Measurements from ENCODE around the gene AP1G1.
"Not testable (repeated sequence)": the region's sequence is repeated elsewhere in the genome, so short reads cannot be mapped to it uniquely, and the experiment has no call there.

AP1G1 gene

GRCh38 chr16:71794943-71795342, 13.7 kb downstream of the AP1G1 start:
- Histone ChIP-seq H3K9me3 (ENCODE audit: control extremely low read depth in 1 of 5, control insufficient read depth in 4 of 5, insufficient read depth in 2 of 5, low read depth in 1 of 5, low read length in 4 of 5) (no peaks in the 10 kb centered on the region), H3K27me3 (replicated peaks in 2 of 5; ENCODE audit: control insufficient read depth in 4 of 5, insufficient read depth in 5 of 5, low read length in 4 of 5) (no peaks in the 10 kb centered on the region), H3K4me3 (ENCODE audit: control insufficient read depth in 1 of 7, extremely low read depth in 1 of 7, insufficient read depth in 4 of 7, low read depth in 2 of 7, low read length in 6 of 7) (no peak overlapping the region), H3K27ac (ENCODE audit: insufficient read depth in 1 of 2, low read depth in 1 of 2, low read length in 2 of 2, poor library complexity in 1 of 2, severe bottlenecking in 2 of 2) (no peak overlapping the region), H3K36me3 (ENCODE audit: control insufficient read depth in 4 of 4, insufficient read depth in 4 of 4, low read length in 3 of 4) (peaks cover 0 to 10% (median 5%) of the 10 kb centered on the region in 4 experiments), H3K4me1 (ENCODE audit: control extremely low read depth in 1 of 4, control insufficient read depth in 4 of 4, insufficient read depth in 4 of 4, low read length in 3 of 4) (peaks cover 5 to 26% (median 18%) of the 10 kb centered on the region in 4 experiments)
- ChIA-PET POLR2A (no interaction called here), CTCF (interaction anchor here (1.0 to 2.1 kb wide), 4 partner anchors 12 to 87 kb away, joined by 3 to 6 read pairs (median 4); partner anchors contain the start of gene AP1G1)
- WGBS (ENCODE audit: insufficient coverage), result 71% methylated on average over 1 of the region's 1 CpG
- peak in 1 of 3 donors; percentile 13 for DNase-seq

- no CpG with 5 or more reads among the region's 1 CpG for WGBS (ENCODE audit: insufficient coverage)
- Histone ChIP-seq H3K36me3 (ENCODE audit: control insufficient read depth in 4 of 4, insufficient read depth in 4 of 4, low read length in 3 of 4) (peaks cover 4 to 15% (median 7%) of the 10 kb centered on the region in 4 experiments), H3K9me3 (ENCODE audit: control extremely low read depth in 1 of 5, control insufficient read depth in 4 of 5, insufficient read depth in 2 of 5, low read depth in 1 of 5, low read length in 4 of 5) (no peaks in the 10 kb centered on the region), H3K27me3 (replicated peaks in 2 of 5; ENCODE audit: control insufficient read depth in 4 of 5, insufficient read depth in 5 of 5, low read length in 4 of 5) (no peaks in the 10 kb centered on the region), H3K27ac (ENCODE audit: insufficient read depth in 1 of 2, low read depth in 1 of 2, low read length in 2 of 2, poor library complexity in 1 of 2, severe bottlenecking in 2 of 2) (no peak overlapping the region), H3K4me1 (ENCODE audit: control extremely low read depth in 1 of 4, control insufficient read depth in 4 of 4, insufficient read depth in 4 of 4, low read length in 3 of 4) (peaks cover 5 to 26% (median 18%) of the 10 kb centered on the region in 4 experiments), H3K4me3 (ENCODE audit: control insufficient read depth in 1 of 7, extremely low read depth in 1 of 7, insufficient read depth in 4 of 7, low read depth in 2 of 7, low read length in 6 of 7) (no peak overlapping the region)
- DNase-seq, result no peak
- CTCF ChIA-PET, result interaction anchor here (1.0 to 2.1 kb wide), 3 partner anchors 9 to 28 kb away, joined by 3 to 6 read pairs (median 4); no protein-coding TSS in a partner anchor
- POLR2A ChIA-PET, result interaction anchor here (0.7 kb wide), 1 partner anchor 1390 kb away, joined by 3 read pairs; no protein-coding TSS in a partner anchor
These were observed 14.6 kb downstream of the AP1G1 start for GRCh38 chr16:71794018-71794417.

- Histone ChIP-seq H3K4me1 (ENCODE audit: control extremely low read depth in 1 of 4, control insufficient read depth in 4 of 4, insufficient read depth in 4 of 4, low read length in 3 of 4) (peaks cover 5 to 26% (median 18%) of the 10 kb centered on the region in 4 experiments), H3K27me3 (replicated peaks in 2 of 5; ENCODE audit: control insufficient read depth in 4 of 5, insufficient read depth in 5 of 5, low read length in 4 of 5) (no peaks in the 10 kb centered on the region), H3K27ac (ENCODE audit: insufficient read depth in 1 of 2, low read depth in 1 of 2, low read length in 2 of 2, poor library complexity in 1 of 2, severe bottlenecking in 2 of 2) (no peak overlapping the region), H3K4me3 (ENCODE audit: control insufficient read depth in 1 of 7, extremely low read depth in 1 of 7, insufficient read depth in 4 of 7, low read depth in 2 of 7, low read length in 6 of 7) (no peak overlapping the region), H3K9me3 (ENCODE audit: control extremely low read depth in 1 of 5, control insufficient read depth in 4 of 5, insufficient read depth in 2 of 5, low read depth in 1 of 5, low read length in 4 of 5) (no peaks in the 10 kb centered on the region), H3K36me3 (ENCODE audit: control insufficient read depth in 4 of 4, insufficient read depth in 4 of 4, low read length in 3 of 4) (peaks cover 6 to 24% (median 13%) of the 10 kb centered on the region in 4 experiments)
- POLR2A ChIA-PET, result interaction anchor here (0.7 kb wide), 1 partner anchor 141 kb away, joined by 3 read pairs; no protein-coding TSS in a partner anchor
- CTCF ChIA-PET, result no interaction called here
- DNase-seq, result peak in 1 of 3 donors; percentile 31
- WGBS (ENCODE audit: insufficient coverage), result 27% methylated on average over 3 of the region's 3 CpGs
These were observed 16.5 kb downstream of the AP1G1 start for GRCh38 chr16:71792176-71792575.

GRCh38 chr16:71790329-71790728, 18.3 kb downstream of the AP1G1 start:
- Histone ChIP-seq H3K4me1 (ENCODE audit: control extremely low read depth in 1 of 4, control insufficient read depth in 4 of 4, insufficient read depth in 4 of 4, low read length in 3 of 4) (peaks cover 4 to 16% (median 8%) of the 10 kb centered on the region in 4 experiments), H3K36me3 (ENCODE audit: control insufficient read depth in 4 of 4, insufficient read depth in 4 of 4, low read length in 3 of 4) (peaks cover 7 to 27% (median 17%) of the 10 kb centered on the region in 4 experiments)
- not testable (repeated sequence) for H3K27ac ChIP-seq (ENCODE audit: insufficient read depth in 1 of 2, low read depth in 1 of 2, low read length in 2 of 2, poor library complexity in 1 of 2, severe bottlenecking in 2 of 2); H3K9me3 ChIP-seq (ENCODE audit: control extremely low read depth in 1 of 5, control insufficient read depth in 4 of 5, insufficient read depth in 2 of 5, low read depth in 1 of 5, low read length in 4 of 5); H3K4me3 ChIP-seq (ENCODE audit: control insufficient read depth in 1 of 7, extremely low read depth in 1 of 7, insufficient read depth in 4 of 7, low read depth in 2 of 7, low read length in 6 of 7); H3K27me3 ChIP-seq (replicated peaks in 2 of 5; ENCODE audit: control insufficient read depth in 4 of 5, insufficient read depth in 5 of 5, low read length in 4 of 5); DNase-seq
- no CpG with 5 or more reads among the region's 3 CpGs for WGBS (ENCODE audit: insufficient coverage)
- CTCF ChIA-PET, result interaction anchor here (0.7 to 1.8 kb wide), 6 partner anchors 9 to 91 kb away, joined by 3 to 6 read pairs (median 4); no protein-coding TSS in a partner anchor
- POLR2A ChIA-PET, result interaction anchor here (1.2 kb wide), 1 partner anchor 85 kb away, joined by 3 read pairs; no protein-coding TSS in a partner anchor

- Histone ChIP-seq H3K27me3 (replicated peaks in 2 of 5; ENCODE audit: control insufficient read depth in 4 of 5, insufficient read depth in 5 of 5, low read length in 4 of 5) (no peaks in the 10 kb centered on the region), H3K9me3 (ENCODE audit: control extremely low read depth in 1 of 5, control insufficient read depth in 4 of 5, insufficient read depth in 2 of 5, low read depth in 1 of 5, low read length in 4 of 5) (no peaks in the 10 kb centered on the region), H3K4me1 (ENCODE audit: control extremely low read depth in 1 of 4, control insufficient read depth in 4 of 4, insufficient read depth in 4 of 4, low read length in 3 of 4) (peaks cover 0 to 11% (median 3%) of the 10 kb centered on the region in 4 experiments), H3K27ac (ENCODE audit: insufficient read depth in 1 of 2, low read depth in 1 of 2, low read length in 2 of 2, poor library complexity in 1 of 2, severe bottlenecking in 2 of 2) (no peak overlapping the region), H3K4me3 (ENCODE audit: control insufficient read depth in 1 of 7, extremely low read depth in 1 of 7, insufficient read depth in 4 of 7, low read depth in 2 of 7, low read length in 6 of 7) (no peak overlapping the region), H3K36me3 (ENCODE audit: control insufficient read depth in 4 of 4, insufficient read depth in 4 of 4, low read length in 3 of 4) (peaks cover 7 to 33% (median 19%) of the 10 kb centered on the region in 4 experiments)
- WGBS (ENCODE audit: insufficient coverage), result 100% methylated on average over 4 of the region's 8 CpGs
- POLR2A ChIA-PET, result no interaction called here
- no peak for DNase-seq
- CTCF ChIA-PET, result interaction anchor here (1.2 to 1.8 kb wide), 4 partner anchors 8 to 13 kb away, joined by 3 to 6 read pairs (median 5); no protein-coding TSS in a partner anchor
These were observed 19.5 kb downstream of the AP1G1 start for GRCh38 chr16:71789136-71789535.

GRCh38 chr16:71788578-71788977, 20.1 kb downstream of the AP1G1 start:
- DNase-seq, result no peak
- peaks cover 7 to 34% (median 21%) of the 10 kb centered on the region in 4 experiments for H3K36me3 ChIP-seq (ENCODE audit: control insufficient read depth in 4 of 4, insufficient read depth in 4 of 4, low read length in 3 of 4)
- H3K4me1 ChIP-seq (ENCODE audit: control extremely low read depth in 1 of 4, control insufficient read depth in 4 of 4, insufficient read depth in 4 of 4, low read length in 3 of 4), result peaks cover 0 to 11% (median 3%) of the 10 kb centered on the region in 4 experiments
- H3K27me3 ChIP-seq (replicated peaks in 2 of 5; ENCODE audit: control insufficient read depth in 4 of 5, insufficient read depth in 5 of 5, low read length in 4 of 5), result no peaks in the 10 kb centered on the region
- H3K4me3 ChIP-seq (ENCODE audit: control insufficient read depth in 1 of 7, extremely low read depth in 1 of 7, insufficient read depth in 4 of 7, low read depth in 2 of 7, low read length in 6 of 7), result no peak overlapping the region
- no peak overlapping the region for H3K27ac ChIP-seq (ENCODE audit: insufficient read depth in 1 of 2, low read depth in 1 of 2, low read length in 2 of 2, poor library complexity in 1 of 2, severe bottlenecking in 2 of 2)
- 100% methylated on average over 1 of the region's 2 CpGs for WGBS (ENCODE audit: insufficient coverage)
- CTCF ChIA-PET, result interaction anchor here (0.6 to 1.5 kb wide), 3 partner anchors 9 to 112 kb away, joined by 3 to 6 read pairs (median 4); no protein-coding TSS in a partner anchor
- H3K9me3 ChIP-seq (ENCODE audit: control extremely low read depth in 1 of 5, control insufficient read depth in 4 of 5, insufficient read depth in 2 of 5, low read depth in 1 of 5, low read length in 4 of 5), result no peaks in the 10 kb centered on the region
- POLR2A ChIA-PET, result no interaction called here

GRCh38 chr16:71785143-71785542, 23.5 kb downstream of the AP1G1 start:
- H3K27ac ChIP-seq (ENCODE audit: insufficient read depth in 1 of 2, low read depth in 1 of 2, low read length in 2 of 2, poor library complexity in 1 of 2, severe bottlenecking in 2 of 2); POLR2A ChIA-PET; H3K9me3 ChIP-seq (ENCODE audit: control extremely low read depth in 1 of 5, control insufficient read depth in 4 of 5, insufficient read depth in 2 of 5, low read depth in 1 of 5, low read length in 4 of 5); DNase-seq; H3K4me3 ChIP-seq (ENCODE audit: control insufficient read depth in 1 of 7, extremely low read depth in 1 of 7, insufficient read depth in 4 of 7, low read depth in 2 of 7, low read length in 6 of 7); H3K27me3 ChIP-seq (replicated peaks in 2 of 5; ENCODE audit: control insufficient read depth in 4 of 5, insufficient read depth in 5 of 5, low read length in 4 of 5); H3K4me1 ChIP-seq (ENCODE audit: control extremely low read depth in 1 of 4, control insufficient read depth in 4 of 4, insufficient read depth in 4 of 4, low read length in 3 of 4): not testable (repeated sequence)
- CTCF ChIA-PET, result interaction anchor here (1.1 kb wide), 1 partner anchor 8 kb away, joined by 4 read pairs; no protein-coding TSS in a partner anchor
- H3K36me3 ChIP-seq (ENCODE audit: control insufficient read depth in 4 of 4, insufficient read depth in 4 of 4, low read length in 3 of 4), result peaks cover 7 to 48% (median 24%) of the 10 kb centered on the region in 4 experiments
- 95% methylated on average over 2 of the region's 3 CpGs for WGBS (ENCODE audit: insufficient coverage)

Data from common myeloid progenitor, CD34-positive (primary cell).